Neural crest cell (in vitro differentiated cells): Measurements from ENCODE around the gene SRSF11. TPM values are rescaled to one million over a fixed set of nuclear protein-coding genes. Genes with fewer than 3 reads are reported as not detected.

ENCODE experiments used
- DNase-seq: peaks from one replicate; pipeline ENCODE4 v3.0.0; 2021; ENCODE audit warnings: low read depth, mixed read lengths, low spot score
- H3K27ac Mint-ChIP-seq: one replicate; pipeline ENCODE4 v1.8.0; 2021; ENCODE audit warnings: mild to moderate bottlenecking, mixed read lengths; ENCODE audit not compliant: unreplicated experiment
- H3K27me3 Mint-ChIP-seq: 2 replicates; pipeline ENCODE4 v1.8.0; 2021; ENCODE audit warnings: low read depth, mild to moderate bottlenecking, mixed read lengths
- H3K36me3 Mint-ChIP-seq: 2 replicates; pipeline ENCODE4 v1.8.0; 2021; ENCODE audit warnings: low read depth, mild to moderate bottlenecking, mixed read lengths
- H3K4me1 Mint-ChIP-seq: 2 replicates; pipeline ENCODE4 v1.8.0; 2021; ENCODE audit warnings: mixed read lengths
- H3K4me3 Mint-ChIP-seq: one replicate; pipeline ENCODE4 v1.8.0; 2021; ENCODE audit warnings: mild to moderate bottlenecking, mixed read lengths
- H3K9me3 Mint-ChIP-seq: 2 replicates; pipeline ENCODE4 v1.8.0; 2021; ENCODE audit warnings: mixed read lengths
- CTCF ChIP-seq: fragments of 200-600 bp; sonication (generic); conservative IDR thresholded peaks from 2 replicates; pipeline ENCODE4 v1.5.0; 2021; ENCODE audit warnings: antibody characterized with exemption, mild to moderate bottlenecking
- total RNA-seq: library from RNA; stranded (reverse); gene quantifications from 2 replicates; pipeline ENCODE4 v1.2.1, GENCODE V29; 2021

Gene SRSF11
- total RNA-seq, 1 donor from 2014 or later: 244 TPM

GRCh38 chr1:70194601-70195000 lies 26.6 kb upstream of the SRSF11 start:
- no peaks in the 10 kb centered on the region for H3K27me3 Mint-ChIP-seq
- TF ChIP-seq CTCF: no peak
- no peak for DNase-seq
- H3K4me3 Mint-ChIP-seq: no peak overlapping the region
- no peaks in the 10 kb centered on the region for H3K9me3 Mint-ChIP-seq
- no peaks in the 10 kb centered on the region for H3K4me1 Mint-ChIP-seq
- H3K36me3 Mint-ChIP-seq: peaks cover 4% of the 10 kb centered on the region
- no peak overlapping the region for H3K27ac Mint-ChIP-seq

- H3K4me3 Mint-ChIP-seq: no peak overlapping the region
Measured at GRCh38 chr1:70195342-70195741, 25.8 kb upstream of the SRSF11 start.

DNA sequence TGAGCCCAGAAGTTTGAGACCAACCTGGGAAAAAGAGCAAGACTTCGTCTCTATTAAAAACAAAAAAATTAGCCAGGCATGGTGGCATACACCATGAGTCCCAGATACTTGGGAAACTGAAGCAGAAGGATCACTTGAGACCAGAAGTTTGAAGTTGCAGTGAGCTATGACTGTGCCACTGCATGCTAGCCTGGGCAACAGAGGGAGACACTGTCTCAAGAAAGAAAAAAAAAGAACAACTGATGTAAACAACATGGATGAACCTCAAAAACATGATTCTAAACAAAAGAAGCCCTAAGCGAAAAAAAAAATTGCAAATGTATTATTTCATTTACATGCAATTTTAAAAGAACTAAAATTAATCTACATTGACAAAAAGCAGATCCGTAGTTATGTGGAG lies 24.8 kb upstream of the SRSF11 start:
- peaks cover 2% of the 10 kb centered on the region for H3K4me1 Mint-ChIP-seq
- TF ChIP-seq CTCF: no peak
- peaks cover 4% of the 10 kb centered on the region for H3K36me3 Mint-ChIP-seq
- no peaks in the 10 kb centered on the region for H3K27me3 Mint-ChIP-seq
- H3K4me3 Mint-ChIP-seq: no peak overlapping the region
- DNase-seq: no peak
- H3K27ac Mint-ChIP-seq: no peak overlapping the region
- no peaks in the 10 kb centered on the region for H3K9me3 Mint-ChIP-seq

More at GRCh38 chr1:70195342-70195741, 25.8 kb upstream of the SRSF11 start:
- H3K36me3 Mint-ChIP-seq: peaks cover 4% of the 10 kb centered on the region
- H3K27ac Mint-ChIP-seq: no peak overlapping the region
- DNase-seq: no peak
- H3K9me3 Mint-ChIP-seq: no peaks in the 10 kb centered on the region
- TF ChIP-seq CTCF: no peak
- H3K27me3 Mint-ChIP-seq: no peaks in the 10 kb centered on the region
- H3K4me1 Mint-ChIP-seq: no peaks in the 10 kb centered on the region

DNA sequence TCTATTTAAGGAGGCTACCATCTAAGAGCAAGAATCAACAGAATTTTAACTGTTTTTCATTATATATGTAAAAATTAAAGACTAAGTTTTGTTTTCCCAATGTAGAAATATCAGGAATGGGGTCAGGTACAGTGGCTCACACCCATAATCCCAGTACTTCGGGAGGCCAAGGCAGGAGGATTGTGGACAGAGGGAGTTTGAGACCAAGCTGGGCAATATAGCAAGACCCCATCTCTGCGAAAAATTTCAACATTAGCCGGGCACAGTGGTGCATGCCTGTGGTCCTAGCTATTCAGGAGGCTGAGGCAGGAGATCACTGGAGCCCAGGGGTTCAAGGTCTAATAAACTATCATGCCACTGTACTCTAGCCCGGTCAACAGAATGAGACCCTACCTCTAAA lies 21.1 kb upstream of the SRSF11 start:
- H3K27ac Mint-ChIP-seq: no peak overlapping the region
- no peak for TF ChIP-seq CTCF
- no peak for DNase-seq
- H3K4me3 Mint-ChIP-seq: no peak overlapping the region
- H3K9me3 Mint-ChIP-seq: no peaks in the 10 kb centered on the region
- H3K27me3 Mint-ChIP-seq: no peaks in the 10 kb centered on the region
- peaks cover 28% of the 10 kb centered on the region for H3K4me1 Mint-ChIP-seq
- H3K36me3 Mint-ChIP-seq: no peaks in the 10 kb centered on the region

GRCh38 chr1:70202173-70202758 lies 18.9 kb upstream of the SRSF11 start:
- no peaks in the 10 kb centered on the region for H3K27me3 Mint-ChIP-seq
- TF ChIP-seq CTCF: no peak
- peak overlapping the region; percentile 32 for H3K4me3 Mint-ChIP-seq
- no peaks in the 10 kb centered on the region for H3K9me3 Mint-ChIP-seq
- H3K27ac Mint-ChIP-seq: no peak overlapping the region
- no peaks in the 10 kb centered on the region for H3K36me3 Mint-ChIP-seq
- DNase-seq: no peak
- peaks cover 34% of the 10 kb centered on the region for H3K4me1 Mint-ChIP-seq
